A549 (cell line): Measurements from ENCODE around the gene GBP2.

Source experiments
- JUN ChIP-seq, 2 experiments: fragments of >200 bp; sonication (Bioruptor Twin); formaldehyde crosslinking; IDR thresholded peaks; 2 replicates in 1 of 2; 3 replicates in 1 of 2; pipeline ENCODE4 v1.6.1; 2016 to 2017
- RAD21 ChIP-seq, 2 experiments: fragments of >200 bp in 1 of 2; sonication (Bioruptor Twin) in 1 of 2; formaldehyde crosslinking in 1 of 2; IDR thresholded peaks in 1 of 2; conservative IDR thresholded peaks in 1 of 2; 2 replicates in 1 of 2; 3 replicates in 1 of 2; pipeline ENCODE4 v1.6.1; 2012 to 2018; ENCODE audit warnings: inconsistent platforms in 1 of 2
- TF ChIP-seq, protein P1 (sequence below): fragments of >200 bp; sonication (Bioruptor Twin); formaldehyde crosslinking; IDR thresholded peaks from 3 replicates; pipeline ENCODE4 v1.5.1; 2016

DNA sequence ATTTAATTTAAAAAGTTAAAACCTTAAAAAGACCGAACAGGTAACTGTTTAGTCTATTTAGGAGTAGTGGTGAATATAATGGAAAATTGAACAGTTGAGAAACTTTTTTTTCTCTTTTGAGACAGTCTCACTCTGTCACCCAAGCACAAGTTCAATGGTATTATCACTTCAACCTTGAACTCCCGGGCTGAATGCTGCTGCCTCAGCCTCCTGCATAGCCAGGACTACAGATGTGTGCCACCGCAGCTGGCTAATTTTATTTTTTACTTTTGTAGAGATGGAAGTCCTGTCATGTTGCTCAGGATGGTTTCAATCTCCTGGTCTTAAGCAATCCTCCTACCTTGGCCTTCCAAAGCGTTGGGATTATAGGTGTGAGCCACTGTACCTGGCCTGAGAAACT, 16.2 kb upstream of the GBP2 start:
- no peak for TF ChIP-seq JUN (IDR thresholded peaks at IDR 0.05)
- TF ChIP-seq, protein P1, sequence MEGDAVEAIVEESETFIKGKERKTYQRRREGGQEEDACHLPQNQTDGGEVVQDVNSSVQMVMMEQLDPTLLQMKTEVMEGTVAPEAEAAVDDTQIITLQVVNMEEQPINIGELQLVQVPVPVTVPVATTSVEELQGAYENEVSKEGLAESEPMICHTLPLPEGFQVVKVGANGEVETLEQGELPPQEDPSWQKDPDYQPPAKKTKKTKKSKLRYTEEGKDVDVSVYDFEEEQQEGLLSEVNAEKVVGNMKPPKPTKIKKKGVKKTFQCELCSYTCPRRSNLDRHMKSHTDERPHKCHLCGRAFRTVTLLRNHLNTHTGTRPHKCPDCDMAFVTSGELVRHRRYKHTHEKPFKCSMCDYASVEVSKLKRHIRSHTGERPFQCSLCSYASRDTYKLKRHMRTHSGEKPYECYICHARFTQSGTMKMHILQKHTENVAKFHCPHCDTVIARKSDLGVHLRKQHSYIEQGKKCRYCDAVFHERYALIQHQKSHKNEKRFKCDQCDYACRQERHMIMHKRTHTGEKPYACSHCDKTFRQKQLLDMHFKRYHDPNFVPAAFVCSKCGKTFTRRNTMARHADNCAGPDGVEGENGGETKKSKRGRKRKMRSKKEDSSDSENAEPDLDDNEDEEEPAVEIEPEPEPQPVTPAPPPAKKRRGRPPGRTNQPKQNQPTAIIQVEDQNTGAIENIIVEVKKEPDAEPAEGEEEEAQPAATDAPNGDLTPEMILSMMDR, result no peak
- no peak for TF ChIP-seq RAD21 (conservative IDR thresholded peaks at IDR 0.05 in 1 of 2, IDR thresholded peaks at IDR 0.05 in 1 of 2)
